Neural cell (in vitro differentiated cells): ENCODE results near the gene G6PC3. TPM values are rescaled to one million over a fixed set of nuclear protein-coding genes. Genes with fewer than 3 reads are reported as not detected.

Experiments used
- H2AFZ ChIP-seq: fragments of 200-600, 300-800 bp; sonication (generic), shearing (Covaris generic); 2 replicates; pipeline ENCODE4 v1.6.0; 2014; ENCODE audit warnings: low read depth, mild to moderate bottlenecking, antibody characterized with exemption, low read length, moderate library complexity
- H3F3A ChIP-seq: fragments of 200-600 bp; shearing (Covaris generic); 2 replicates; pipeline ENCODE4 v1.6.1; 2016; ENCODE audit warnings: mild to moderate bottlenecking, moderate library complexity, mixed read lengths, antibody characterized with exemption, low read length; ENCODE audit not compliant: insufficient read depth, poor library complexity, severe bottlenecking
- H3K27ac ChIP-seq: fragments of 200-600, 300-800 bp; sonication (generic), shearing (Covaris generic); 2 replicates; pipeline ENCODE4 v1.5.1; 2014; ENCODE audit warnings: mild to moderate bottlenecking, low read length, moderate library complexity
- H3K27me3 ChIP-seq: fragments of 300-800, 200-600 bp; sonication (generic), shearing (Covaris generic); 2 replicates; pipeline ENCODE4 v1.6.0; 2014; ENCODE audit warnings: mild to moderate bottlenecking, low read depth, low read length, moderate library complexity; ENCODE audit not compliant: insufficient read depth
- H3K36me3 ChIP-seq: fragments of 300-800, 200-600 bp; sonication (generic), shearing (Covaris generic); 2 replicates; pipeline ENCODE4 v1.5.1; 2014; ENCODE audit warnings: mild to moderate bottlenecking, antibody characterized with exemption, low read length, moderate library complexity; ENCODE audit not compliant: insufficient read depth
- H3K4me2 ChIP-seq: fragments of 300-800, 200-600 bp; sonication (generic), shearing (Covaris generic); 2 replicates; pipeline ENCODE4 v1.6.0; 2014; ENCODE audit warnings: mild to moderate bottlenecking, low read length
- H3K4me3 ChIP-seq: fragments of 300-800, 200-600 bp; sonication (generic), shearing (Covaris generic); 2 replicates; pipeline ENCODE4 v1.5.1; 2014; ENCODE audit warnings: mild to moderate bottlenecking, low read length, moderate library complexity
- H3K79me2 ChIP-seq: fragments of 200-600 bp; shearing (Covaris generic); replicated peaks from 2 replicates; pipeline ENCODE4 v1.6.0; 2014; ENCODE audit warnings: mild to moderate bottlenecking, low read length, moderate library complexity; ENCODE audit not compliant: insufficient read depth
- H3K9ac ChIP-seq: fragments of 300-800, 200-600 bp; sonication (generic), shearing (Covaris generic); 2 replicates; pipeline ENCODE4 v1.6.1; 2016; ENCODE audit warnings: mild to moderate bottlenecking, low read length, mixed read lengths
- H3K9me2 ChIP-seq: fragments of 200-600 bp; shearing (Covaris generic); 2 replicates; pipeline ENCODE4 v1.6.1; 2016; ENCODE audit warnings: mild to moderate bottlenecking, low read length, mixed read lengths; ENCODE audit not compliant: insufficient read depth
- H3K9me3 ChIP-seq: fragments of 200-600, 300-800 bp; sonication (generic), shearing (Covaris generic); 2 replicates; pipeline ENCODE4 v1.6.1; 2016; ENCODE audit warnings: mild to moderate bottlenecking, mixed run types, low read length, moderate library complexity, mixed read lengths
- H4K20me1 ChIP-seq: fragments of 200-600 bp; shearing (Covaris generic); 2 replicates; pipeline ENCODE4 v1.6.1; 2016; ENCODE audit warnings: mild to moderate bottlenecking, mixed run types; ENCODE audit not compliant: insufficient read depth
- EP300 ChIP-seq: fragments of 450-650 bp; conservative IDR thresholded peaks from 2 replicates; pipeline ENCODE4 v1.6.1; 2014; ENCODE audit warnings: antibody characterized with exemption, mild to moderate bottlenecking, moderate library complexity; ENCODE audit not compliant: poor library complexity, severe bottlenecking
- EZH2 ChIP-seq: fragments of 200-600, 300-800 bp; shearing (Covaris generic), sonication (generic); IDR thresholded peaks from 2 replicates; pipeline ENCODE4 v1.6.1; 2014; ENCODE audit warnings: antibody characterized with exemption, low read length, borderline replicate concordance, mild to moderate bottlenecking; ENCODE audit not compliant: insufficient read depth, poor library complexity, severe bottlenecking
- MXI1 ChIP-seq: fragments of 450-650 bp; conservative IDR thresholded peaks from 2 replicates; pipeline ENCODE4 v1.6.1; 2014; ENCODE audit warnings: antibody characterized with exemption, mild to moderate bottlenecking; ENCODE audit not compliant: poor library complexity, severe bottlenecking
- POLR2AphosphoS5 ChIP-seq: IDR thresholded peaks from 2 replicates; pipeline ENCODE4 v1.6.1; 2012
- RAD21 ChIP-seq: fragments of 450-650 bp; conservative IDR thresholded peaks from 2 replicates; pipeline ENCODE4 v1.6.1; 2014; ENCODE audit warnings: antibody characterized with exemption, mild to moderate bottlenecking, moderate library complexity
- SMC3 ChIP-seq: fragments of 450-650 bp; conservative IDR thresholded peaks from 2 replicates; pipeline ENCODE4 v1.6.1; 2014; ENCODE audit warnings: antibody characterized with exemption, mild to moderate bottlenecking, moderate library complexity; ENCODE audit not compliant: poor library complexity
- TAF1 ChIP-seq: IDR thresholded peaks from 2 replicates; pipeline ENCODE4 v1.6.1; 2012; ENCODE audit warnings: low read depth
- polyA plus RNA-seq: library from polyadenylated mRNA; depleted of rRNA; stranded (reverse); fragments of >200 nt; gene quantifications from 2 replicates; pipeline ENCODE4 v1.2.3, GENCODE V29; 2014
- TF ChIP-seq, protein P1 (sequence below): IDR thresholded peaks from 2 replicates; pipeline ENCODE4 v1.6.1; 2012; ENCODE audit warnings: borderline replicate concordance
- TF ChIP-seq, protein P2 (sequence below): fragments of 450-650 bp; IDR thresholded peaks from 2 replicates; pipeline ENCODE4 v1.5.1; 2014; ENCODE audit warnings: antibody characterized with exemption, mild to moderate bottlenecking, moderate library complexity; ENCODE audit not compliant: poor library complexity, severe bottlenecking

G6PC3 gene
- polyA plus RNA-seq, 1 donor from 2014 or later, result 10.8 TPM

DNA sequence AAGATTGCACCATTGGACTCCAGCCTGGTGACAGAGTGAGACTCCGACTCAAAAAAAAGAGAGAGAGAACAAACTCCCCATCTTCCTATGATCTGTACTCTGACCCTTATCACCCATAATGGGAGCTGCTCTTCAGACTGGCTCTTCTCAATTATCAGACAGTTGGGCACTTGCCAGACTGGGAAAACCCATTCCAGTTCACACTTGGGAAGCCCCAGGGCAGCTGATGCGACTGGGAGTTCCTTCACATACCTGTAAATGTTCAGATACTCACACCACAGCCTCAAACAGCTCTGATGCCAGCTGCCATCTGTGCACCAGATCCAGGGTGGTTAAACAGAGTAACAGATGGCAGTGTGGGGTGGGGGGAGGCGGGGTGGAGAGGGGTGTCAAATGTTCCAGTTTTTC, 31.9 kb upstream of the G6PC3 start:
- Histone ChIP-seq H3K4me3 (no peak overlapping the region), H3K9me2 (no peaks in the 10 kb centered on the region), H3K9ac (no peak overlapping the region), H3F3A (no peaks in the 10 kb centered on the region), H3K36me3 (no peaks in the 10 kb centered on the region), H3K4me2 (no peak overlapping the region), H3K27me3 (no peaks in the 10 kb centered on the region), H4K20me1 (no peaks in the 10 kb centered on the region), H3K27ac (no peak overlapping the region), H3K79me2 (peaks cover 8% of the 10 kb centered on the region), H3K9me3 (no peaks in the 10 kb centered on the region), H2AFZ (no peak overlapping the region)
- no peak for TF ChIP-seq MXI1
- no peak for TF ChIP-seq RAD21
- TF ChIP-seq POLR2AphosphoS5, result no peak
- no peak for TF ChIP-seq EP300
- TF ChIP-seq, protein P1, sequence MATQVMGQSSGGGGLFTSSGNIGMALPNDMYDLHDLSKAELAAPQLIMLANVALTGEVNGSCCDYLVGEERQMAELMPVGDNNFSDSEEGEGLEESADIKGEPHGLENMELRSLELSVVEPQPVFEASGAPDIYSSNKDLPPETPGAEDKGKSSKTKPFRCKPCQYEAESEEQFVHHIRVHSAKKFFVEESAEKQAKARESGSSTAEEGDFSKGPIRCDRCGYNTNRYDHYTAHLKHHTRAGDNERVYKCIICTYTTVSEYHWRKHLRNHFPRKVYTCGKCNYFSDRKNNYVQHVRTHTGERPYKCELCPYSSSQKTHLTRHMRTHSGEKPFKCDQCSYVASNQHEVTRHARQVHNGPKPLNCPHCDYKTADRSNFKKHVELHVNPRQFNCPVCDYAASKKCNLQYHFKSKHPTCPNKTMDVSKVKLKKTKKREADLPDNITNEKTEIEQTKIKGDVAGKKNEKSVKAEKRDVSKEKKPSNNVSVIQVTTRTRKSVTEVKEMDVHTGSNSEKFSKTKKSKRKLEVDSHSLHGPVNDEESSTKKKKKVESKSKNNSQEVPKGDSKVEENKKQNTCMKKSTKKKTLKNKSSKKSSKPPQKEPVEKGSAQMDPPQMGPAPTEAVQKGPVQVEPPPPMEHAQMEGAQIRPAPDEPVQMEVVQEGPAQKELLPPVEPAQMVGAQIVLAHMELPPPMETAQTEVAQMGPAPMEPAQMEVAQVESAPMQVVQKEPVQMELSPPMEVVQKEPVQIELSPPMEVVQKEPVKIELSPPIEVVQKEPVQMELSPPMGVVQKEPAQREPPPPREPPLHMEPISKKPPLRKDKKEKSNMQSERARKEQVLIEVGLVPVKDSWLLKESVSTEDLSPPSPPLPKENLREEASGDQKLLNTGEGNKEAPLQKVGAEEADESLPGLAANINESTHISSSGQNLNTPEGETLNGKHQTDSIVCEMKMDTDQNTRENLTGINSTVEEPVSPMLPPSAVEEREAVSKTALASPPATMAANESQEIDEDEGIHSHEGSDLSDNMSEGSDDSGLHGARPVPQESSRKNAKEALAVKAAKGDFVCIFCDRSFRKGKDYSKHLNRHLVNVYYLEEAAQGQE, result no peak
- no peak for TF ChIP-seq SMC3
- TF ChIP-seq TAF1, result no peak

DNA sequence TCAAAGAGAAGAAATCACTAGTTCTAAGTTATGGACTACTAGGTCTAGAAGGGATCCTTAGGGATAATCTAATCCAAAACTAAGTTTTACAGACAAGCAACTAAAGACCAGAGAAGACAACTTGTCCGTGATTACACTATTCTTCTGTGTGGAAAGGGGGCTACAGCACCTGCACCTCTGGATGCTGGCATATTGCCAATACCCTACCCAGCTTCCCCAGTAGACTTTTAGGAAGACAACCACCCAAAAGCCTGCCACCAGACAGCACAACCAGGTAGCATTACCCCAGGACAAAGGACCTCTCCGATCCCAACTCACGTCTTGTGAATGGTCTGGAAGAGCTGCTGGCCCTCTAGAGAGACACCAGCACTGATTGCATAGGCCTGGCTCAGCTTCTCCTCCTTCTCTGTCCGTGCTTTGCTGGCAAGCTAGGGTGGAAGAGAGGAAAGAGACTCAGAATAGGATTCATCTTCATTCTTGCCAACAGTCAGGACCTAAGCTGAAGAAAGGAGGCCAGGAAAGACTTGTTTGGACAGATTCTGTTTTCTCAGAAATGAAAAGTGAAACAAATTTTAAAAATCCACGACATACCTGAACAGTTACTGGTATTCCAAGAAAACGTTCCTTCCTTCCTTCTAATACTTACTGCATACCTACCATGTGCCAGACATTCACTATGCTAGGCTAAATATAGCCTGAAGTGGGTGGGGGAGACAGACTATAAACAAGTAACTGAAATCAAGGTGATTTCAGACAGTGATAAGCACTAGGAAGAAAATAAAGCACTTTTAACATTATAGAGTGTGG, 30.5 kb upstream of the G6PC3 start:
- peaks cover 8% of the 10 kb centered on the region for H3K79me2 ChIP-seq
- H3K36me3 ChIP-seq, result no peaks in the 10 kb centered on the region
- H3F3A ChIP-seq, result no peaks in the 10 kb centered on the region
- no peaks in the 10 kb centered on the region for H3K9me3 ChIP-seq
- no peaks in the 10 kb centered on the region for H3K9me2 ChIP-seq
- no peaks in the 10 kb centered on the region for H4K20me1 ChIP-seq
- no peak for TF ChIP-seq SMC3
- TF ChIP-seq EP300, result no peak
- no peak for TF ChIP-seq TAF1
- no peak for TF ChIP-seq POLR2AphosphoS5
- TF ChIP-seq EZH2, result no peak
- TF ChIP-seq RAD21, result no peak
- TF ChIP-seq, protein P2, sequence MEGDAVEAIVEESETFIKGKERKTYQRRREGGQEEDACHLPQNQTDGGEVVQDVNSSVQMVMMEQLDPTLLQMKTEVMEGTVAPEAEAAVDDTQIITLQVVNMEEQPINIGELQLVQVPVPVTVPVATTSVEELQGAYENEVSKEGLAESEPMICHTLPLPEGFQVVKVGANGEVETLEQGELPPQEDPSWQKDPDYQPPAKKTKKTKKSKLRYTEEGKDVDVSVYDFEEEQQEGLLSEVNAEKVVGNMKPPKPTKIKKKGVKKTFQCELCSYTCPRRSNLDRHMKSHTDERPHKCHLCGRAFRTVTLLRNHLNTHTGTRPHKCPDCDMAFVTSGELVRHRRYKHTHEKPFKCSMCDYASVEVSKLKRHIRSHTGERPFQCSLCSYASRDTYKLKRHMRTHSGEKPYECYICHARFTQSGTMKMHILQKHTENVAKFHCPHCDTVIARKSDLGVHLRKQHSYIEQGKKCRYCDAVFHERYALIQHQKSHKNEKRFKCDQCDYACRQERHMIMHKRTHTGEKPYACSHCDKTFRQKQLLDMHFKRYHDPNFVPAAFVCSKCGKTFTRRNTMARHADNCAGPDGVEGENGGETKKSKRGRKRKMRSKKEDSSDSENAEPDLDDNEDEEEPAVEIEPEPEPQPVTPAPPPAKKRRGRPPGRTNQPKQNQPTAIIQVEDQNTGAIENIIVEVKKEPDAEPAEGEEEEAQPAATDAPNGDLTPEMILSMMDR, result no peak
- TF ChIP-seq, protein P1, result no peak
- TF ChIP-seq MXI1, result no peak
- no peak overlapping the region for H3K9ac ChIP-seq
- H3K27ac ChIP-seq, result no peak overlapping the region
- no peak overlapping the region for H3K4me2 ChIP-seq
- no peak overlapping the region for H2AFZ ChIP-seq
- H3K4me3 ChIP-seq, result no peak overlapping the region
- no peaks in the 10 kb centered on the region for H3K27me3 ChIP-seq
